Heart right ventricle (tissue), 16 donors: Measurements from ENCODE around the gene S100A9. TPM values are rescaled to one million over a fixed set of nuclear protein-coding genes. Genes with fewer than 3 reads are reported as not detected.

Source experiments
- ATAC-seq, 8 donors: fragments of 200-7000 bp; cut with Tn5 transposase; one replicate each; pipeline ENCODE4 v1.9.1; 2020; ENCODE audit warnings: mild to moderate bottlenecking in 8 of 8, moderate library complexity in 8 of 8, moderate number of reproducible peaks in 1 of 8
- DNase-seq, 2 donors: peaks; one replicate each; pipeline ENCODE4 v3.0.0-alpha.2; 2020
- H3K27ac ChIP-seq, 10 donors: fragments of 200-600 bp; sonication (generic) in 2 of 10; one replicate each; pipeline versions ENCODE4 v1.5.0 to v1.8.0; 2020 to 2022; ENCODE audit warnings: mild to moderate bottlenecking in 3 of 10
- H3K27me3 ChIP-seq, 7 donors: fragments of 200-600 bp; one replicate each; pipeline ENCODE4 v1.8.0; 2021 to 2022; ENCODE audit warnings: mild to moderate bottlenecking in 2 of 7
- H3K36me3 ChIP-seq, 9 donors: fragments of 200-600 bp; sonication (generic) in 1 of 9; one replicate each; pipeline versions ENCODE4 v1.5.0 to v1.8.0; 2020 to 2022; ENCODE audit warnings: mild to moderate bottlenecking in 2 of 9
- H3K4me1 ChIP-seq, 9 donors: fragments of 200-600 bp; sonication (generic) in 1 of 9; one replicate each; pipeline versions ENCODE4 v1.5.0 to v1.8.0; 2020 to 2022; ENCODE audit warnings: mild to moderate bottlenecking in 4 of 9
- H3K4me3 ChIP-seq, 10 donors: fragments of 200-600 bp; sonication (generic) in 2 of 10; one replicate each; pipeline versions ENCODE4 v1.5.0 to v1.8.0; 2020 to 2022; ENCODE audit warnings: mild to moderate bottlenecking in 7 of 10, moderate library complexity in 2 of 10
- H3K9me3 ChIP-seq, 11 donors: fragments of 200-600 bp in 10 of 11; sonication (generic) in 2 of 11; one replicate each; pipeline versions ENCODE4 v1.5.0 to v1.8.0; 2013 to 2022; ENCODE audit warnings: mild to moderate bottlenecking in 2 of 11, control low read depth in 1 of 11, moderate library complexity in 1 of 11
- WGBS, 2 donors: extraction: QIAGEN DNeasy Blood & Tissue Kit; methylation state at CpG; one replicate each; pipeline ENCODE4 v1.1.7; 2013; ENCODE audit warnings: inconsistent platforms in 1 of 2; 5-methylcytosine and 5-hydroxymethylcytosine counted together
- intact Hi-C, 10 donors: fragments of 100-400 bp; cut with DNase I; formaldehyde crosslinking; loops; one replicate each; pipeline versions ENCODE4 v1.11.1 to v1.14.2; 2022
- polyA plus RNA-seq, 2 donors: library from polyadenylated mRNA; stranded (reverse); fragments of 200-250 nt; gene quantifications; one replicate each; pipeline ENCODE4 v1.2.3, GENCODE V29; 2013
- total RNA-seq, 10 donors: library from RNA; stranded (reverse); fragmentation: NEBNext Ultra II Directional in 3 of 10; extraction: Animal tissue kit (Norgen Biotek cat#: 25700) in 3 of 10; gene quantifications; one replicate each; pipeline versions ENCODE4 v1.2.1 to v1.2.4, GENCODE V29; 2021 to 2023
- TF ChIP-seq, protein P1 (sequence below), 9 donors: fragments of 200-600 bp; sonication (generic) in 2 of 9; IDR thresholded peaks; one replicate each; pipeline versions ENCODE4 v1.5.0 to v1.8.0; 2021 to 2022; ENCODE audit warnings: antibody characterized with exemption in 9 of 9, mild to moderate bottlenecking in 5 of 9, moderate library complexity in 1 of 9
- donor health status: Arrhythmogenic right ventricular cardiomyopathy.
- donor health status: ischemic (EF 13 %, LVEDD 7.1; RV severe dilation, severe dysfunction).
- donor health status: healthy with polysubstance abuse.
- donor health status: DM: no; HTN: yes; CAD: no.
- donor health status: DM: no; HTN: no; CAD: no.
- donor health status: ischemic (EF 25% LVEDD 6.9; RV normal size, moderate dysfunction).
- donor health status: ischemic (EF 25% LVEDD 5.7; RV mildly dilated, moderate dysfunction).
- donor health status: healthy.
- donor health status: DM: yes; HTN: yes; CAD: no.
- donor health status: Ischemic cardiomyopathy.
- donor health status: ischemic (EF 35%, LVEDD 5.7; RV mildly dilated, moderate dysfunction).
- donor health status: nonischemic (EF 11% LVEDD 7.7; RV severe dilation, severe dysfunction).
- donor health status: DM: yes; HTN: yes; CAD: no.
- donor health status: PGD.
- donor health status: ischemic (EF 29% LVEDD 5.4; RV normal size, mild dysfunction).
- donor health status: nonischemic (EF 23%, LVEDD 6.1; RV moderate dilation, normal function).

S100A9 gene
- total and polyA plus RNA-seq, 12 donors = 9.9 to 182 (median 71.5) TPM

DNA sequence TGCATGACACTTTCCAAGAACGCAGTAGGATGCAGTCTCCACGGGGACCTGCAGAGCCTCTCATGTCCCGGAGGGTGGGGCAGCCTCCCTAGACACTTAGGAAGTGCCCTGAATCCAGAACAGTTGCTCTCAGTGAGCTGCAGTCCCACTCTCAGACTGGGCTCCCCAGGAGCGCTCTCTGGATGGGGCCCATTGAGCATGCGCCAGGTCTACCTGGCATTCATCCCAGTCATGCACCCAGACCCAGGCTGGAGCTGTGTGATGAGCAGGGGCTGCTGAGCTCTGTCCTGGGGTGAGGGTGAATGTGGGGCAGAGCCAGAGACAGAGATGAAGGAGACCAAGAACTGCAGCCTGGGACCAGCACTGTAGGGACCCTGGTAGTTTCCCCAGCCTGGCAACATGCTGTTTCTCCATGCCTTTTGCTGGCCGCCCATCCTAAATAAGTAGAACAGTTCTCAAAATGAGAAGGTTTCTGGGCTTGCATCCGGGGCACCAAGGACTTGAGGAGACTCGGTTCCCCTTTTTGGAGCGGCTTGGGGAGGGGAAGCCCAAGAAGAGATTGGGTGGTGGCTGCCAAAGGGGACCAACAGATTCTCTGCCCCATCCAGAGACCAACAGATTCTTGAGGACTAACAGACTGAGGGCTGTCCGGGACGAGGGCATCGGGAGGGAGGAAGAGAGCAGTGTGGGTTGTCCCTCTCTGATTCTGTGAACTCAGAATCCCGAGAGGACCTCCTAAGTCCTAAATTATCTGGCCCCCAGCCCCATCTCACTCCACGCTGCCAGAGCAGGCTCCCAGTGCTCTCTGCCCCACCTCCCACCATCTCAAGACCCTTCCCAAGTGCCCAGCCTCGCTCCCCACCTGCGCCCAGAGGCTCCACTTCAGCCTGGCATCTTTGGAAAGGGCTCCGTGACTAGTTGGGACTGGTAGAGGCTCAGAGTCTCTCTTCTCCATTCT, 8.0 kb upstream of the S100A9 start:
- Histone ChIP-seq H3K27ac (no peak overlapping the region), H3K27me3 (peaks cover 0 to 65% (median 36%) of the 10 kb centered on the region in 7 donors), H3K4me1 (peaks cover 0 to 10% (median 0%) of the 10 kb centered on the region in 9 donors), H3K36me3 (no peaks in the 10 kb centered on the region), H3K9me3 (no peaks in the 10 kb centered on the region), H3K4me3 (no peak overlapping the region)
- intact Hi-C loops = loop anchor here in 8 of 10 donors (2.0 to 10.0 kb wide), 5 partner anchors 145 to 395 kb away; partner anchors contain the start of gene S100A2 (in 5 of the 8)
- TF ChIP-seq, protein P1, sequence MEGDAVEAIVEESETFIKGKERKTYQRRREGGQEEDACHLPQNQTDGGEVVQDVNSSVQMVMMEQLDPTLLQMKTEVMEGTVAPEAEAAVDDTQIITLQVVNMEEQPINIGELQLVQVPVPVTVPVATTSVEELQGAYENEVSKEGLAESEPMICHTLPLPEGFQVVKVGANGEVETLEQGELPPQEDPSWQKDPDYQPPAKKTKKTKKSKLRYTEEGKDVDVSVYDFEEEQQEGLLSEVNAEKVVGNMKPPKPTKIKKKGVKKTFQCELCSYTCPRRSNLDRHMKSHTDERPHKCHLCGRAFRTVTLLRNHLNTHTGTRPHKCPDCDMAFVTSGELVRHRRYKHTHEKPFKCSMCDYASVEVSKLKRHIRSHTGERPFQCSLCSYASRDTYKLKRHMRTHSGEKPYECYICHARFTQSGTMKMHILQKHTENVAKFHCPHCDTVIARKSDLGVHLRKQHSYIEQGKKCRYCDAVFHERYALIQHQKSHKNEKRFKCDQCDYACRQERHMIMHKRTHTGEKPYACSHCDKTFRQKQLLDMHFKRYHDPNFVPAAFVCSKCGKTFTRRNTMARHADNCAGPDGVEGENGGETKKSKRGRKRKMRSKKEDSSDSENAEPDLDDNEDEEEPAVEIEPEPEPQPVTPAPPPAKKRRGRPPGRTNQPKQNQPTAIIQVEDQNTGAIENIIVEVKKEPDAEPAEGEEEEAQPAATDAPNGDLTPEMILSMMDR (IDR thresholded peaks at IDR 0.05) = no peak
- ATAC-seq = no peak
- 59 to 71% methylated on average over 17 of the region's 17 CpGs for WGBS, 2 donors
- no peak for DNase-seq

DNA sequence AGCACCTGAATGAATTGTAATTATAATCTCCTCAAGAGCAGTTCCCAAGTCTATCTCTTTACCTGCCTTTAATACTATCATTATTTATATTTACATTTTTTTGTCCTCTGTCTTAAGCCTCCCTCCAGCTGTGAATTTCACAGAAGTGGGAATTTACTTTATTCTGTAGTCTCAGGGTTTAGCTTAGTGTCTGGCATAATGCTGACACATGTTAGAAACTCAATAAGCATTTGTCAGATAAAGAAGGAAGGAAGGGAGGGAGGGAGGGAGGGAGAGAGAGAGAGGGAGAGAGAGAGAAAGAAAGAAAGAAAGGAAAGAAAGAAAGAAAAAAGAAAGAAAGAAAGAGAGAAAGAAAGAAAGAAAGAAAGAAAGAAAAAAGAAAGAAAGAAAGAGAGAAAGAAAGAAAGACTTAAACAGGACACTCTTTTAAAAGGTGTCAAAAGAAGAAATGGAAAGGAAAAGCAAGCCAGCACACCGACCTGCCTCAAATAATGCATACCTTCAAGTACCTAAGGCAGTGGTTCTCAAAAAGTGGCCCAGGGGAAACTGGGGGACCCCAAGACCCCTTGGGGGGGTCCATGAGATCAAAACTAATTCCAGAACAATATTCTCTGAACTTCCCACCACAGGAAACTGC, 7.2 kb upstream of the S100A9 start:
- intact Hi-C loops = loop anchor here in 8 of 10 donors (2.0 to 10.0 kb wide), 5 partner anchors 144 to 394 kb away; partner anchors contain the start of gene S100A2 (in 5 of the 8)
- H3K27me3 ChIP-seq = peaks cover 0 to 60% (median 33%) of the 10 kb centered on the region in 7 donors

DNA sequence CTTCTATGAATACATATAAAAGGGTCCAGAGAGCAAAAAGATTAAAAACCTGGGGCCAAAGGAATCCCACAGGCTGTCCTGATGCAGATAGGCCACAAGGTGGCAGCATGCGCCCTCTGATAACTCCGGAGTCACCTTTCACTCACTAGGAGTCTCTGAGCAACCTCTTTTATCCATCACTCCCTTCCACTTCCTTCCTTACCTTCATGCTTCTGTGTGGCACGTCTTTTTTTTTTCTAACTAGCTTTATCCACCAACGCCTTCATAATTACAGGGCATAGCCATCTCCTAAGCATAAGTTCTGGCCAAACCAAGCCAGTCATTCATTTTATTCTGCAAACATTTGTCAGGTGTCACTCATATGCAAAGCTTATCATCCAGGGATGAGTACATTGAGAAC, 5.1 kb upstream of the S100A9 start:
- H3K4me3 ChIP-seq = no peak overlapping the region
- H3K36me3 ChIP-seq = no peaks in the 10 kb centered on the region
- ATAC-seq (peak in 7 of 8 donors; percentile 62 to 86 (median 81)), DNase-seq (peak; percentile 50 to 54)
- peaks cover 0 to 44% (median 24%) of the 10 kb centered on the region in 7 donors for H3K27me3 ChIP-seq
- no peaks in the 10 kb centered on the region for H3K9me3 ChIP-seq
- H3K27ac ChIP-seq = no peak overlapping the region
- intact Hi-C loops = loop anchor here in 9 of 10 donors (1.0 to 10.0 kb wide), 7 partner anchors 140 to 392 kb away; partner anchors contain the start of gene S100A2 (in 5 of the 9)
- TF ChIP-seq, protein P1 (IDR thresholded peaks at IDR 0.05) = peak; percentile 78 to 95 (median 93)
- H3K4me1 ChIP-seq = peaks cover 0 to 19% (median 0%) of the 10 kb centered on the region in 9 donors
- 1% methylated on average over 4 of the region's 4 CpGs for WGBS, 2 donors

More for the DNA sequence above, 7.2 kb upstream of the S100A9 start:
- no peak overlapping the region for H3K4me3 ChIP-seq
- no peaks in the 10 kb centered on the region for H3K36me3 ChIP-seq
- TF ChIP-seq, protein P1 (IDR thresholded peaks at IDR 0.05) = no peak
- no peak for DNase-seq
- WGBS, 2 donors = 33 to 36% methylated on average over 1 of the region's 1 CpG
- H3K9me3 ChIP-seq = no peaks in the 10 kb centered on the region
- H3K27ac ChIP-seq = no peak overlapping the region
- no peak for ATAC-seq
- H3K4me1 ChIP-seq = peaks cover 0 to 2% (median 0%) of the 10 kb centered on the region in 9 donors
